Activated CD8-positive, alpha-beta memory T cell treated with anti-CD3 and anti-CD28 coated beads for 36 hours (primary cell): Measurements from ENCODE around the gene TNFAIP3. TPM values are rescaled to one million over a fixed set of nuclear protein-coding genes. Genes with fewer than 3 reads are reported as not detected.
"Not testable (repeated sequence)": the region's sequence is repeated elsewhere in the genome, so short reads cannot be mapped to it uniquely, and the experiment has no call there.

Source experiments
- CTCF ChIA-PET: fragments of 350-600 bp; sonication (Branson Sonifier 250); formaldehyde crosslinking; loops from one replicate; lab custom pipeline; 2021; ENCODE audit warnings: antibody characterized with exemption; lab: Charles Lee
- POLR2A ChIA-PET: fragments of 350-600 bp; sonication (Branson Sonifier 250); formaldehyde crosslinking; loops from one replicate; lab custom pipeline; 2021; ENCODE audit warnings: antibody characterized with exemption; lab: Charles Lee
- total RNA-seq, 2 experiments: library from RNA; stranded (reverse); gene quantifications; one replicate each; pipeline ENCODE4 v1.2.3, GENCODE V29; 2021

The TNFAIP3 gene
- total RNA-seq: 100 to 1,000 TPM; 229 to 232 TPM

DNA sequence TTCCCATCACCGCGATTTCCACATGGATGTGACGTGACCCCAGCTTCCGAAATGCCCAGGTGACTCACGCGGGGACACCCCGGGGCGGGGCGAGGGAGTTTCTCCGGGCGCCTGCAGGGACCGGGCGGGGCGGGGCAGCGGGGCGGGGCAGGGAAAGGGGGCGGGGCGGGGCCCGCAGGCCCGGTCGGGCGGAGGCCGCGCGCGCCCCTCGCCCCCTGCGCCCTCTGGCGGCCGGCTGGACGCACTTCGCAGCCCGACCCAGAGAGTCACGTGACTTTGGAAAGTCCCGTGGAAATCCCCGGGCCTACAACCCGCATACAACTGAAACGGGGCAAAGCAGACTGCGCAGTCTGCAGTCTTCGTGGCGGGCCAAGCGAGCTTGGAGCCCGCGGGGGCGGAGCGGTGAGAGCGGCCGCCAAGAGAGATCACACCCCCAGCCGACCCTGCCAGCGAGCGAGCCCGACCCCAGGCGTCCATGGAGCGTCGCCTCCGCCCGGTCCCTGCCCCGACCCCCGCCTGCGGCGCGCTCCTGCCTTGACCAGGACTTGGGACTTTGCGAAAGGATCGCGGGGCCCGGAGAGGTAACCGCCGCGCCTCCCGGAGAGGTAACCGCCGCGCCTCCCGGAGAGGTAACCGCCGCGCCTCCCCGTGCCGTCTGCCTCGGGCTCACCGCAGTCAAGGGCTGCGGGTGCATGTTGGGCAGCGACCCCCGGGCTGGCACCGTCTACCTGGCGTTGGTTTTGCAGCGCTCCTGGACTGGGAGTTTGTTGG, at the start of gene TNFAIP3:
TNFAIP3 (plus strand) TSS at position 346 of the 771 bp plus-strand sequence. CDS start 3,969 bp downstream, outside the sequence.
- ChIA-PET POLR2A (interaction anchor here (0.6 to 7.8 kb wide), 15 partner anchors 15 to 168 kb away, joined by 3 to 55 read pairs (median 4); no protein-coding TSS in a partner anchor), CTCF (interaction anchor here (0.6 to 3.5 kb wide), 31 partner anchors 10 to 189 kb away, joined by 3 to 27 read pairs (median 4); no protein-coding TSS in a partner anchor)

DNA sequence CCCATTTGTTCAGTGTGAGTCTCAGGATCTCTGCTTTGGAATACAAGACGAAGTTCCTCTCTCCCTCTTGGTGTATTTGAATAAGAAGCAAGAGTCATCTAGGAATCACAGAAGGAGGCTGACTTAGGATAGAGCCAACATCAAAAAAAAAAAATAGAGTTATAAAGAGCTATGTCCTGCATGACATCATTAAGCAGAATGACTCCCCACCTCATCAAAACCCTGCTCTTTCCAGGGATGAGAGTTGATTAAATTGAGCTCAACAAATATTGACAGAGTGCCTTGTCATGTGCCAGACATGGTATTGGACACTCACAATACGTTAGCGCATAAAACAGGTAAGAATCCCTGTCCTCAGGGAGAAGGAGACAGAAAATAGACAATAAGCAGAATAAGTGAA, 48.6 kb upstream of the TNFAIP3 start:
- CTCF ChIA-PET: interaction anchor here (1.0 kb wide), 1 partner anchor 19 kb away, joined by 5 read pairs; no protein-coding TSS in a partner anchor
- POLR2A ChIA-PET: no interaction called here

DNA sequence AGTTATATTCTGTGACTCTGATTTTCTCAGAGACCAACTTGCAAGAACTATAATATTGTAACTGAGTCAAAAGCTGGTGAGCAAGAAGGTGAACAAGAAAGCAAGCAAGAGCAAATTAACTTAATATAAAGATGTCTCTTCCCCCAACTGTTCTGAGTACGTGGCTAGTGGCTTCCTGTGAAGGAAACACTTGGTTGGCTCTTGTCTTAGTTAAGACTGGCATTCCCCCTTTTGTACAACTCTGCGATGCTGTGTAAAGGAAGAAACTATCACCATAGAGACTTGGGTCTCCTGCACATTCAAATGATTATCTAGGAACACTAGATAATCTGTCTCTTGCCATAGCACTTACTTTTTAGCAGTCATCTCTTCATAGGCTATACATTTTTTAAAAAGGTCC, 47.3 kb upstream of the TNFAIP3 start:
- ChIA-PET POLR2A (interaction anchor here (0.9 kb wide), 1 partner anchor 48 kb away, joined by 4 read pairs; no protein-coding TSS in a partner anchor), CTCF (interaction anchor here (1.5 kb wide), 1 partner anchor 46 kb away, joined by 5 read pairs; no protein-coding TSS in a partner anchor)

DNA sequence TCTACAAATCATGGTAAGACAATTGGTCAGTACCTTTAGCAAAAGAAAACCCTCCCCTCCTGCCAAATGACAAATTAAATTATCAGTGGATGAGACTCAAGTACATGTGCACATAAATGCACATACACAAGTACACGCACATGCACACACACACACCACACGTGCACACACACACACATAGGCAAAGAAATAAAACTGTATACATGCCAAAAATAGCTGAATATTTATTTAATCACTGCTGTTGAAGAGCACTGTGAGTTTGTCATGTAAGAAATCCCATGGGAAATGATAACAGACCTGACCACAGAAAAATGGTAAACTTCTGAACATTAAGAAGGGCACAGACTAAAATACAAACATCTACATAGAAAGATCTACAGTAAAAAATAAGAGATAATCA, 46.6 kb upstream of the TNFAIP3 start:
- POLR2A ChIA-PET: interaction anchor here (0.9 kb wide), 1 partner anchor 48 kb away, joined by 4 read pairs; no protein-coding TSS in a partner anchor
- CTCF ChIA-PET: interaction anchor here (1.4 to 1.5 kb wide), 2 partner anchors 46 to 50 kb away, joined by 3 to 5 read pairs; no protein-coding TSS in a partner anchor

DNA sequence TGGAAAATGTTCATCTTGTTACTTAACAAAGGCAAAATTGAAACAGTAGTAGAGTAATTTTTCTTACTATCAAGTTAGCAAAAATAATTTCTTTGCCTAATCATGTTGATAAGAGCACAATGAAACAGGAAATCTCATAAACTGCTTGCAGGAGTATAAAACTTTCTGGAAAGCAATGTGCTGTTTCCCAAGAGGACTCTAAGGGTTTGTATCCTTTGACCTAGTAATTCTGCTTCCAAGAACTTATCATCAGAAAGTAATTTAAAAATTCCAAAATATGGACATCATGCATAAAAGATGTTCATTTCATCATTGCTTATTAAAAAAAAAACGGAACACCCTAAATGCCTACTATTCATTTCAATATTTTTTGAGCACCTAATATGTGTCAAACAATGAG, 46.1 kb upstream of the TNFAIP3 start:
- CTCF ChIA-PET: interaction anchor here (1.4 to 1.5 kb wide), 2 partner anchors 45 to 50 kb away, joined by 3 to 5 read pairs; no protein-coding TSS in a partner anchor

DNA sequence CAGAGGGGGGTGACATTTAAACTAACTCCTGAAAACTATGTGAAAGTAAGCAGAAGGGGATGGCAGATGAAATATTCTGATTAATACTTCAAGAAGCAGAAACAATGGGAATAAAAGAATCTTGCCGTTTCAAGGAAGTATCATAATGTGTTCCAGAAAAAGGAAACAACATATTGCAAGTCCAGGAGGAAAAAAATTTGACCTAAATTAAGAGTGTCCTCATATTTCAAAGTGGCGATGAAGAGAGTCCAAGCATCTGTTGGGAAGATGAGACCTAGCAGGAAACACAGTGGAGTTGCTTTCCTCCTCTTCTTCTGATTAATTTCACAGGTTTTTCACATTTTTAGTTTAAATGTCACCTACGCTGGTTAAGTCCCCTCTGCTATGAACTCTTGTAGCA, 45.6 kb upstream of the TNFAIP3 start:
- CTCF ChIA-PET: interaction anchor here (1.4 kb wide), 1 partner anchor 49 kb away, joined by 3 read pairs; no protein-coding TSS in a partner anchor
- POLR2A ChIA-PET: no interaction called here

More for the DNA sequence above, 46.1 kb upstream of the TNFAIP3 start:
- POLR2A ChIA-PET: no interaction called here

DNA sequence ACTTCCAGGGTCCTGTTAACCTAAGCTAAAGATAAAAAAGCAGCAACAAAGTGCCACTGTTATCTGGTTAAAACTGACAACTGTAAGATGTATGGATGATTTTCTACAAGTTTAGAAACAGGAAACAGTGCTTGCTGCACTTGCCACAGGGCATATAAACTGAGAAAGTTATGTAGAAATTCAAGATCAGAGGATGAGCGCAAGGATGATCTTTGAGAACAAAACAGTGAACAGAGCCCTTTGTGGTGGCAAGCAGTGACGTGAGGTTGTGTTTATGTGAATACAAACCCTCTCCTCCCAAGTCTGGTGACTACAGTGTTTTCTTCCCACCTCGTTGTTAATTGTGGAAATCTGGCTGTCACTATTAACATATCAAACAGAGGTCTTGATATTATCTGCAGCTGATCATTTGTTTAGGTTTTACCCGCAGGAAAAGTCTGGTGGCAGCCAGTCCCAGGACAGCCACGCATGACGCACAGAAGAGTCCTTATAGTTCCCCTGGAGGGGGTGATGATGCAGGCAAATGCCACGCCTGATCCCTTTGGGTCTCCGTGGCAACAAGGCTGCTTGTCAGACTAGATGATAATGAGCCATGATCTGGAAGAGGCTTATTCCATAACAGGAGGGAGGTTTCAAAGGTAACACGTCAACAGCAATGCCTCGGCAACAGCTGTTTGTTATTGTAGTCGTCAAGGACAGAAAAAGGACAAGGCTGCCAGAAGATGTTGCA, 43.1 kb upstream of the TNFAIP3 start:
- POLR2A ChIA-PET: interaction anchor here (0.6 to 1.3 kb wide), 2 partner anchors 47 to 104 kb away, joined by 3 to 10 read pairs; no protein-coding TSS in a partner anchor
- CTCF ChIA-PET: interaction anchor here (1.2 to 1.7 kb wide), 2 partner anchors 12 to 24 kb away, joined by 3 to 4 read pairs; no protein-coding TSS in a partner anchor

DNA sequence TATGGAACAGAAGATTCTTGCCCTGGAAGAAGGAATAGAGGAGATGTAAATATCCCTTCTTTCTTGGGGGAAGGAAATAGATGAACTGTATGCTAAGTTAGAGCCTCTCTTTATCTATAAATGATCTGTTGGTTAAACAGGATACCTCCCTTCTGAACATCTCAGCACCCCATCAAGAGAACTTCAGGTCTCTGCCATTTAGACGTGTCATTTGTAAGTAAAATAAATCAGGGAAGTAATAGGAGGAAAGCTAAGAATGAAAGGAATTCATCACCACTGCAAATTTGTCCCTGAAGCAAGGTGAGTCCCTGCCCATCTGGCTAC, 42.5 kb upstream of the TNFAIP3 start:
- ChIA-PET POLR2A (interaction anchor here (0.6 to 1.3 kb wide), 3 partner anchors 42 to 103 kb away, joined by 3 to 10 read pairs (median 3); no protein-coding TSS in a partner anchor), CTCF (interaction anchor here (1.0 to 1.2 kb wide), 2 partner anchors 13 to 46 kb away, joined by 3 read pairs; no protein-coding TSS in a partner anchor)

DNA sequence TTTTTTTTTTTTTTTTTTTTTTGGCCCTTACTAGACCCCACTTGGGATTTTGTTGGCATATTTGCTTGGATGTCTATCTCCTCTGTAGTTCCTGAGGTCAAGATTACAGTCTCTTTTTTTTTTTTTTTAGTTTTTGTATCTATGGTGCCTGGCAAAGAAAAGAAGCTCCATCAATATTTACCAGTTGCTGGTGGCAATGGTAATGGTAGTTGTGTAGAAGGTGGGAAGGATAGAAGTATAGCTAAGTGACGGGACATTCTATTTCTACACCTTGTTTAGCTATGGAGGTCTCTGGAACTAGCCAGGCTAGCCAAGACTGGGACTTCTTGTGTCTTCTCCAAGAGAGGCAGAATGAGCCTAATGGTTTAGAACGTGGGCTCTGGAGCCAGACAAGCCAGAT, 42.2 kb upstream of the TNFAIP3 start:
- ChIA-PET CTCF (interaction anchor here (1.0 to 1.2 kb wide), 2 partner anchors 13 to 46 kb away, joined by 3 read pairs; no protein-coding TSS in a partner anchor), POLR2A (interaction anchor here (0.6 to 1.3 kb wide), 4 partner anchors 42 to 674 kb away, joined by 3 to 10 read pairs (median 4); no protein-coding TSS in a partner anchor)

DNA sequence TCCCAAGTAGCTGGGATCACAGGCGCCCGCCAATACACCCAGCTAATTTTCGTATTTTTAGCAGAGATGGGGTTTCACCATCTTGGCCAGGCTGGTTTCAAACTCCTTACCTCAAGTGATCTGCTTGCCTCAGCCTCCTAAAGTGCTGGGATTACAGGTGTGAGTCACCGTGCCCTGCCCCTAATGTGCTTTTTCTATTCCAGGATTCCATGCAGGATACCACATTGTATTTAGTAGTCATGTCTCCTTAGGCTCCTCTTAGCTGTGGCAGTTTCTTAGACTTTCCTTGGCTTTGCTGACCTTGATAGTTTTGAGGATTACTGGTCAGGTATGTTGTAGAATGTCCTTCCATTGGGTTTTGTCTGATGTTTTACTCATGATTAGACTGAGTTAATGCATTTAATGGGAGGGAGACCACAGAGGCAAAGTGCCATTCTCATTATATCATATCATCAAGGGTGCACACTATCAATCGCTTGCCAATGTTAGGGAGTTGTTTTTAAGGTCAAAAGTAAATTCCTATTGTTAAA, 39.6 kb upstream of the TNFAIP3 start:
- POLR2A ChIA-PET: interaction anchor here (1.5 kb wide), 1 partner anchor 39 kb away, joined by 6 read pairs; the partner anchor contains the start of gene TNFAIP3

DNA sequence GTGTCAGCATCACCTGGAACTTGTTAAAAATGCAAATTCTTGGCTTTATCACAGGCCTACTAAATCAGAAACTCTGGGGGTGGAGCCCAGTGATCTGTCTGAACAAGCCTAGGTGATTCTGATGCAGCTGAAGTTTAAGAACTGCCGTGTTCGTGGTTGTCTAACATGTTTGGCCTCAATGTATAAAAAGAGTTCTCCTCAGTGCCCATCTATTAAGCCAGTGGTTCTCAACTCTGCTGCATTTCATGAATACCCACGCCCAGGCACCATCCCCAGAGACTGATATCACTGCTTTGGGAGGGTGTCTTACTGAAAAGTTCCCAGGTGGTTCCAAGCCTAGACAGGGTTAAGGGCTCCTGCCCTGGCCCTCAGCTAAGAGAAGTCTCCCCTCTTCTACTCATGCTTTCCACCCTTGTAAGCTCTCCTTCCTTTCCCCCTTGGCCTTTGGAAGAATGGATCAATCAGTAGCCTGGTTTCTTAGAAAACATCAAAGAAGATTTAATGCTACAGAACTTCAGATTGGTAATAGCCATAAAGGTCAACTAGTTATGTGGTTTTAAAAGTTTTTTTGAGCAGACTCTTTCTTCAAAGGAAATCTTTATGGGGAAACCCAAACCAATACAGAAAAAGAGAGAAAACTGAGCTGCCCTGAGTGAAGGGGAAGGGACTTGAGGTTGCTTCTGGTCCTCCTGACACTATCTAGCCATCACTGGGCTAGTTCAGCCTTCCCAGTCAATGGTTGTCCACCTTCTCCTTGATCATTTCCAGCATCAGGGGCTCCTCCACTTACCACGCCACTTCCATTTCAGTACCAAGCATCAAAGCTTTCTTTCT, 38.9 kb upstream of the TNFAIP3 start:
- POLR2A ChIA-PET: interaction anchor here (0.6 to 1.5 kb wide), 2 partner anchors 39 to 75 kb away, joined by 3 to 6 read pairs; partner anchors contain the start of gene TNFAIP3
- CTCF ChIA-PET: interaction anchor here (1.0 to 1.8 kb wide), 2 partner anchors 8 to 29 kb away, joined by 3 to 8 read pairs; no protein-coding TSS in a partner anchor

More for the DNA sequence above, 39.6 kb upstream of the TNFAIP3 start:
- CTCF ChIA-PET: interaction anchor here (1.8 kb wide), 1 partner anchor 29 kb away, joined by 8 read pairs; no protein-coding TSS in a partner anchor

DNA sequence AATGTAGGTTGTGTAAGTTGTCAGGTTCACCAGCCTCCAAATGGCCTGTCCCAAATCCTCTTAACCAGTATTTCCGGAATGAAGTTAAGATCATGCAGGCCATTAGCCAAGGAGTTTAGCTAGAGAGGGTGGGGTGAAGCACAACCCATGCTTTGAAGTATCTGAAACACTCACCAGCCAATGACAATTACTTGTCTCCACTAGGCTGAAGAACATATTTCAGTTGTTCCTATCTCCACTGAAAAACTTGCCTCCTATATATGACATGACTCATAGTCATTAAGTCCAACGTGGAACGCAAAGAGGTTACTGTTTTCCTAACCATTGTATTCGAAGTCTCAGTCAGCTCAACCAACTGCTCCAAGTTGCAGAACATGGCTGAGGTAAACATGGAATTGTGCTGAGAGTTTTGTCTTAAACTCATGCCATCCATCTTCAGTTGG, 37.4 kb upstream of the TNFAIP3 start:
- ChIA-PET CTCF (no interaction called here), POLR2A (no interaction called here)

DNA sequence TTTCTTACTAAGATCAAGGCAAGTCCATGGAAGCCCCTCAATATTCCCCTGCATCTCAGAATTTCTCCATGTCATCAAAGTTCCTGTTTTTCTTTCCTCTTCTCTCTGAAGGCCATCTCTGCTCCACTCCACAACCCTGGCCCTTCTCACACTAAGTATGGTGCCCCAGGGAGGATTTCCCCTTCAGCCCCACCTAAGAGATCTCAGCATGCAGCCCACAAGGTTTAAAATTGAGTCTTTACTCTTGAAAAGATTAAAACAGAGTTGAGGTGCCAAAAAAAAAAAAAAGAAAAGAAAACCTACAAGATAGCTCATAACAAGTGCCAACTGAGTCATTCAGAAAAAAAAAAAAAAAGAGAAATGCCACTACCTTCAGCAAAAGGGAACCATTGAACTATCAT, 36.5 kb upstream of the TNFAIP3 start:
- POLR2A ChIA-PET: interaction anchor here (0.6 to 0.7 kb wide), 5 partner anchors 14 to 145 kb away, joined by 3 to 4 read pairs (median 4); partner anchors contain the start of gene TNFAIP3

DNA sequence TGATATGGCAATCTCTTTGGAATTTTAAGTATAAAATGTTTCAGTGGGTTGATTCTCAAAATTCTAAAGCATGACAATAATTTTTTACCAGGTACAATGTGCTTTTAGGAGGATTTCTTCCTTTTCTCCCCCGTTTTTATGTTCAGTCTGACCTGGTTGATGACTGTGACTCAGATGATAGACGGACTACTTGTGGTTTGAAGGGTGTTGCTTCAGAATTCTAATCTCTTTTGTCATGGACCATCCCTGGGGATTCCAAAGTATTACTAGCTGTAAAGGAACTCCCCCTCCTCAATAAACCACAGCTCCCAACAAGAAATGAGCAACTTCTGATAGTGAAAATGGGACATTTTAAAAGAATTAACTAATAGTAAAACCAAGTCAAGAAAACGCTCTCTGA, 34.9 kb upstream of the TNFAIP3 start:
- CTCF ChIA-PET: no interaction called here

More for the DNA sequence above, 36.5 kb upstream of the TNFAIP3 start:
- CTCF ChIA-PET: interaction anchor here (1.0 kb wide), 1 partner anchor 31 kb away, joined by 7 read pairs; no protein-coding TSS in a partner anchor

DNA sequence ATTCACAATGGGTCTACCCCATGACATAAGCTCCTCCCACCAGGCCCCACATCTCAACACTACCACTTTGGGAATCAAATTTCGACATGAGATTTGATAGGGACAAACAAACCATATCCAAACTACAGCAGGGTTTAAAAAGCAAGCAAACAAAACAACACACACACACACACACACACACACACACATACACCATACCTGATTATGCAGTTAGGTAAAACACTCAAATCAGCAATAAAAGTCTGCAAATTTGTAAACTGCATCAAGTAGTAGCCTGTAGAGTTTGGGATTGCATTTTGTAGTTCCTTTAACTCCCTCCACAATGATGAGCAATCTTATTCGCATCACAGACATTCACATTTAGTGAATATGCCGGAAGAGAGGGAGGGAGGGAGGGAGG, 32.6 kb upstream of the TNFAIP3 start:
- CTCF ChIA-PET: no interaction called here
- POLR2A ChIA-PET: no interaction called here

More for the DNA sequence above, 34.9 kb upstream of the TNFAIP3 start:
- POLR2A ChIA-PET: no interaction called here

DNA sequence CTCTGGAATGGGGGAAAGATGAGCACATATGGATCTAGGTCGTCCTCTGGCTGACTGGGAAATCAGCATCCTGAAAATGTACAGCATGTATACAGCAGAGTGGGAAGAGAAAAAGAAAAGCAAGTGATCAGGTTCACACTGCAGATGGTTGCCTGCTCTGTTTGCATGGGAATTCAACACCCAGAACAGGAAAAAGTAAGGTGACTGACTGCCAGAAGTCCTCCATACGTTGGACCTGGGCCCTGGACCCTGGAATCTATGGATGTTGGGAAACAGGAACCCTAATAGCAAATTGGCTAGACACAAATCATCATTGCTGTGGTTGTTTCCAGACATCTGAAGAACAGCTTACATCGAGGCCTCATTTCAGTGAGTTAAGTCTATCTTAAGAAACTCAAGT, 30.3 kb upstream of the TNFAIP3 start:
- CTCF ChIA-PET: interaction anchor here (0.9 to 1.8 kb wide), 2 partner anchors 9 to 13 kb away, joined by 3 to 5 read pairs; no protein-coding TSS in a partner anchor

DNA sequence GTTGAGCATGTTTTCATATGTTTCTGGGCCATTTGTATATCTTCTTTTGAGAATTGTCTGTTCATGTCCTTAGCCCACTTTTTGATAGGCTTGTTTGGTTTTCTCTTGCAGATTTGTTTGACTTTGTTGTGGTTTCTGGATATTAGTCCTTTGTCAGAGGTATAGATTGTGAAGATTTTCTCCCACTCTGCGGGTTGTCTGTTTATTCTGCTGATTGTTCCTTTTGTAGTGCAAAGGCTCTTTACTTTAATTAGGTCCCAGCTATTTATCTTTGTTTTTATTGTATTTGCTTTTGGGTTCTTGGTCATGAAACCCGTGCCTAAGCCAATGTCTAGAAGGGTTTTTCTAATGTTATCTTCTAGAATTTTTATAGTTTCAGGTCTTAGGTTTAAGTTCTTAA, 29.0 kb upstream of the TNFAIP3 start:
- POLR2A ChIA-PET, CTCF ChIA-PET: not testable (repeated sequence)

More for the DNA sequence above, 30.3 kb upstream of the TNFAIP3 start:
- POLR2A ChIA-PET: no interaction called here
